NOMO-1 treated with DMSO at 0.1 percent for 48 hours (cell line): Measurements from ENCODE around the gene EHMT2.
"Not testable (repeated sequence)": the region's sequence is repeated elsewhere in the genome, so short reads cannot be mapped to it uniquely, and the experiment has no call there.

Experiments used
- DNase-seq: peaks from one replicate; lab custom pipeline; 2025; ENCODE audit not compliant: unreplicated experiment; lab: John Stamatoyannopoulos, UW

Gene EHMT2

DNA sequence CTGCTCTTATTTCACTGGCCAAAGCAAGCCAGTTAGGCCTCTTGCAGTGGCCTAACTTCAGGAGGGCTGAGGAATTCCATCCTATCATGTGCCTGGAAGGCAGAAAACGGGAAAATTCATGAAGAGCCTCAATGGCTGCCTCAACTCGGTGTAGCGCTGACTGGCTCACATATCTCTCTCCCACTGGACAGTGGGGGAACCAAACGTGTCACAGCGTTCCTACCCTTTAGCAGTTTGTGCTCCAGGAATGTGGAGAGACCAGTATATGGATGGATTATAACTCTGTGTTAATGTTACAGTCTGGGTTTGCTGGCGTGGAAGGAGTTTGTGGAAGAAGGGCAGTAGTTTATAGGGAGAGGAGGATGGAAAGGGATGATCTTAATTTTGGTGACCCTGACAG, 18.3 kb upstream of the EHMT2 start:
- no peak for DNase-seq

DNA sequence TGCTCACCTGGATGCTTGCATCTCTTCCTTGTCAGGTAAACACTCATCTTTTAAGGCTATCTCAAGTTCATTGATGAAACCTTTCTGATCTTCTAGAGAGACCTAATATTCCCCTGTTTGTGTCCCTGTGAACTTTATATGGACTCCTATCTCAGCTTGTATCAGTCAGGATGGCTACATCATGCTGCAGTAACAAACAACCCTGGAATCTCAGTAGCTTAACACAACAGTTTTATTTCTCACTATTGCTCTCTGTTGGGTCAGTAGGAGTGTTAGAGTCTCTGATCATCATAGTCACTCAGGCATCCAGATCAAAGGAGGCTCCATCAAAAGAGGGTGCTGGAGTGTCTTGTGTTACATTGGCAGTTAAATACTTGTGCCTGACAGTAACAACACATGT, 17.9 kb upstream of the EHMT2 start:
- DNase-seq, result no peak

DNA sequence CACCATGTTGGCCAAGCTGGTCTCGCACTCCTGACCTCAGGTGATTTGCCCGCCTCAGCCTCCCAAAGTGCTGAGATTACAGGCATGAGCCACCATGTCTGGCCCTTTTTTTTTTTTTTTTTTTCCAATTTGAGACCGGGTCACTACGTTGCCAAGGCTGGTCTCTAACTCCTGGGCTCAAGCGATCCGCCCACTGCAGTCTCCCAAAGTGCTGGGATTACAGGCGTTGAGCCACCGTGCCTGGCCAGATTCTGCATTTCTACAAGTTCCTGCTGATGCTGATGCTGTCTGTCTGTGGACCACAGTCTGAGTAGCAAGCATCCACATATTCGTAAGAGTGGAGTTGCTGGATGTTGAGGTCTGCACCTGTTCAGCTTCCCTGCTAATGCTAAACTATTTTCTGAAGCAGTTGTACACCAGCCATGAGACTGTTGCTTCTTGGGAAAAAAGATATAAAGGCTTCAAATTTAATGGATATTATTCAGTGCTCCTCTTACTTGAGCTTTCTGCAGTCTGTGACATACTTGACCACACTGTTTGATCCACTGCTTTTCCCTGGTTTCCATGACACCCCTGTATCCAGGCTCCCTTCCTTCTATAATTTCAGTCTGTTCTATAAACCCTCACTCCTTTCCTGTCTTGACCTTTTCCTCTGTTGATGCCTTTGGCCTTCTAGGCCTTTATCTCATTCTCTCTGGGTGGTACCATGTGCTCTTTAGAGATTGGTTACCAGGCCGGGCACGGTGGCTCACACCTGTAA, 14.5 kb upstream of the EHMT2 start:
- no peak for DNase-seq

DNA sequence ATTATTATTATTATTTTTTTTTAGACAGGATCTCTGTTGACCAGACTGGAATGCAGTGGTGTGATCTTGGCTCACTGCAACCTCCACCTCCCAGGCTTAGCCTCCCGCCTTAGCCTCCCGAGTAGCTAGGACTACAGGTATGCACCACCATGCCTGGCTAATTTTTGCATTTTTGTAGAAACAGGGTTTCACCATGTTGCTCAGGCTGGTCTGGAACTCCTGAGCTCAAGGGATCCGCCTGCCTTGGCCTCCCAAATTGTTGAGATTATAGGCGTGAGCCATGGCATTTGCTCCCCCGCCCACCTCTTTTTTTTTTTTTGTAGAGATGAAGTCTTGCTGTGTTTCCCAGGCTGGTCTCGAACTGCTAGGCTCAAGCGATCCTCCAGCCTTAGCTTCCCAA, 11.8 kb upstream of the EHMT2 start:
- DNase-seq, result not testable (repeated sequence)

DNA sequence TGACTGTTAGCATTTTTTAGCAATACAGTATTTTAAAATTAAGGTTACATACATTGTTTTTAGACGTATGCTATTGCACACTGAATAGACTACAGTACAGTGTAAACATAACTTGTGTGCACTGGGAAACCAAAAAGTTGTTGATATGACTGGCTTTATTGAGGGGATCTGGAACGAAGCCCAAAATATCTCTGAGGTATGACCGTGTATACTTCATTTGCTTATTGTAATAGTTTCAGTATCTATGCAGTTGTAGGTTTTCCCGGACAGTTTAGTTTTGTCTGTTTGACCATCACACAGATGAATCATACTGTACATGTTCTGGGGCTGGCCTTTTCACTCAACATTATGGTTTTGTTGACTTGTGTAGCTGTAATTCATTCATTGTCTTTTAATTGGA, 11.3 kb upstream of the EHMT2 start:
- no peak for DNase-seq

DNA sequence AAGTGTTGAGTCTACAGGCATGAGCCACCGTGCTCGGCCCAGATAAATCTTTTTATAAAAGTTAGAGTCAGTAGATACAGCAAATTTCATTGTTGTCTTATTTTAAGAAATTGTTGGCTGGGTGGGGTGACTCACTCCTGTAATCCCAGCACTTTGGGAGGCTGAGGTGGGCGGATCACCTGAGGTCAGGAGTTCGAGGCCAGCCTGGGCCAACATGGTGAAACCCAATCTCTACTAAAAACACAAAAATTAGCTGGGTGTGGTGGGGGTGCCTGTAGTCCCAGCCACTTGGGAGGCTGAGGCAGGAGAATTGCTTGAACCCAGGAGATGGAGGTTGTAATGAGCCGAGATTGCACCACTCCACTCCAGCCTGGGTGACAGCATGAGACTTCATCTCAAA, 10.8 kb upstream of the EHMT2 start:
- DNase-seq, result not testable (repeated sequence)

DNA sequence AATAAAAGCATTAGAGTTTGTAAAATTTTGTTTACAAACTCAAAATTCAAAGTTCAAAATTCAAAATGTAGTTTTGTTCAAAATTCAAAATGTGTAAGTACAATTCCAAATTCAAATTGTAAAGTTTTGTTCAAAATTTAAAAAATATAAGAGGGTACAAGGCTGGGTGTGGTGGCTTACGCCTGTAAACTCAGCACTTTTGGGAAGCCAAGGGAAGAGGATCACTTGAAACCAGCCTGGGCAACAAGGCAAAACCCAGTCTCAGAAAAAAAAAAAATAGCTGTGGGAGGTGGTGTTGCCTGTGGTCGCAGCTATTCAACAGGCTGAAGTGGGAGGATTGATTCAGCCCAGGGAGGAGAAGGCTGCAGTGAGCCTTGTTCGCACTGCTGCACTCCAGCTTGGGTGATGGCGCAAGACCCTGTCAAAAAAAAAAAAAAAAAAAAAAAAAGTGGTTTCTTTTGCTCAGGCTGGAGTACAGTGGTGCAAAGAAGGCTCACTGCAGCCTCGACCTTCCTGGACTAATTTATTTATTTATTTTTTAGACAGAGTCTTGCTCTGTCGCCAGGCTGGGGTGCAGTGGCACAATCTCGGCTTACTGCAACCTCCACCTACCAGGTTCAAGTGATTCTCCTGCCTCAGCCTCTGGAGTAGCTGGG, 9.8 kb upstream of the EHMT2 start:
- DNase-seq, result peak; percentile 84

DNA sequence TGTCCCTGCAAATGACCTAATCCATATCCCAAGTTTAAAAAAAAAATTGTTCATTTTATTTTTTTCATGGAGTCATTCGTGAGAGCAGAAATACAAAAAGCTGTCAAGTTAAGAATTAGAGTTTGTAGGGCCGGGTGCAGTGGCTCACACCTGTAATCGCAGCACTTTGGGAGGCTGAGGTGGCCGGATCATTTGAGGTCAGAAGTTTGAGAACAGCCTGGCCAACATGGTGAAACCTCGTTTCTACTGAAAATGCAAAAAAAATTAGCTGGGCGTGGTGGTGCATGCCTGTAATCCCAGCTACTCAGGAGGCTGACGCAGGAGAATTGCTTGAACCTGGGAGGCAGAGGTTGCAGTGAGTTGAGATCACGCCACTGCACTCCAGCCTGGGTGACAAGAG, 9.2 kb upstream of the EHMT2 start:
- not testable (repeated sequence) for DNase-seq

DNA sequence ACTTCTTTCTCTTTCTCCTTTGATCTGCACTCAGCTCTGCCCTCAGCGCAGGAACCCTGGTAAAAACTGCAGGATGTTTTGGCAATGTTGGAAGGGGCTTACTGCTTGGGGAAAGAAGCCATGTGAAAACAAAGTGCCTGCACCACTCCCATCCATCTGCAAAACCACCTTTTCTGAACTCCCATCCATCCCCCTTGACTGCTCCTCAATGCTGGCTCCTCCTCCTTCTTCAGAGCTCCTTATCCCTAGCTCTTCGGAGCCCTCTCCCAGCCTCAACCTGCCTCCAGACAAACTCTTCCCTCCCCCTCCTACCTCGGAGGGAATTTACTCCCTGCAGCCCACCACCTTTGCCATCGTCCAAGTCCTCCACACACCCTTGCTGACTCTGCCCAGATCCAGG, 8.6 kb upstream of the EHMT2 start:
- DNase-seq, result no peak

DNA sequence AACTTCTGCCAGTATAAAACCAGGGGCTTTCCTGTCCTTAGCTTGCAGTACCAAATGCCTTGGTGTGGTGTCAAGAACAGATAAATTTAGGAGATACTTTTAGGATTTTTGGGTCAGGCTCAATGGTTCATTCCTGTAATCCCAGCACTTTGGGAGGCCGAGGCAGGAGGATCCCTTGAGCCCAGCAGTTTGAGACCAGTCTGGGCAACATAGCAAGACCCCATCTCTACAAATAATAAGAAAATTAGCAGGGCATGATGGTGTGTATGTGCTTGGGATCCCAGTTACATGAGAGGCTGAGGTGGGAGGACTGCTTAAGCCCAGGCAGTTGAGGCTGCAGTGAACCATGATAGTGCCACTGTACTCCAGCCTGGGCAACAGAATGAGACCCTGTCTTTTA, 7.5 kb upstream of the EHMT2 start:
- DNase-seq, result no peak

DNA sequence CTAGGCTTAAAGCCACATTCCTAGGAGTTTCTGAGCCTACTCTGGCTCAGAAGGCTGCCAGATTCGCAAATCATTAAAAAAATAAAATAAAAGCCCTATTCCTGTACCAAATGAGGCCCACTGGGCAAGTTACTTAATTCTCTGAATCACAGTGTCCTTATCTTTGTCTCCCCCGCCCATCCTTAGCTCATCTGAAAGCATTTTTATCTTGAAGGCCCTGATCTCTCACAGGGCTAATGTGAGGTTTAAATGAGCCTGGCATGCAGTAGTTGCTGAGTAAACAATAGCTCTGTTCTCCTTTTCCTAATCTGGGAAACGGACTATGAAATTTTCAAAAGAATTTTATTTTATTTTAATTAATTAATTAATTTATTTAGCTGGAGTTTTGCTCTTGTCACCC, 6.5 kb upstream of the EHMT2 start:
- no peak for DNase-seq

DNA sequence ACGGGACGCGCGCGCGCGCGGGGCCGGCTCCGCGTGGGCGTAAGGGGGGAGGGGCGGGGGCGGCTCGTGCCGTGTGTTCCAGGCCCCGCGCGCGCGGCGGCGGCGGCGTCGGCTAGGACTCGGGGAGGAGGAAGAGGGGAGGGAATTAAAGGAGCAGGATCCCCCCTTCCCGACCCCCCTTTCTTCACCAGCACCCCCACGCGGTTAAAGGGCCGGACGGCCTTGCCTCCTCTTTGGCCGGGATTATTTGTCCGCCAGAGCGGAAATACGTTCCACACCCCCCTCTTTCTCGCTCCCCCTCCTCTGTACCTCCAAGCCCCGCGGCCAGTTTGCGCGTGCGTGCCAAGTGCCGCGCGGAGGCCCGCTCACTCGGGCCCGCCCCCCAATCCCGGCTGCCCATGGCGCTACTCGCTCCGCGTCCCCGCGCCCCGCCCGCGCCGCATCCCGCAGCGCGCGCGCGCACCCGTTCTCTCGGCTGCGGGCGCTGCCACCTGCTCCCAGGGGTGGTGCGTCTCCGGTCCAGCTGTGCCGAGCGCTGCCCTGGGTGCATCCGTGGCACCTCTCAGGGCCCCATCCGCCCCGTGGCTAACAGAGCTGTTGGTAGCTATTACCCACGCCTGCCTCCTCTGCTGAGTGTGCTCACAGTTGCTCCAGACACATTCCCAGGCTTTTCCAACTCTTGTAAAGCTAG, 4.6 kb upstream of the EHMT2 start, which contains the start of gene ZBTB12:
TSS of gene ZBTB12 (minus strand) at position 134 of the 691 bp plus-strand sequence. CDS start 781 bp downstream, outside the sequence.
- peak; percentile 87 for DNase-seq

DNA sequence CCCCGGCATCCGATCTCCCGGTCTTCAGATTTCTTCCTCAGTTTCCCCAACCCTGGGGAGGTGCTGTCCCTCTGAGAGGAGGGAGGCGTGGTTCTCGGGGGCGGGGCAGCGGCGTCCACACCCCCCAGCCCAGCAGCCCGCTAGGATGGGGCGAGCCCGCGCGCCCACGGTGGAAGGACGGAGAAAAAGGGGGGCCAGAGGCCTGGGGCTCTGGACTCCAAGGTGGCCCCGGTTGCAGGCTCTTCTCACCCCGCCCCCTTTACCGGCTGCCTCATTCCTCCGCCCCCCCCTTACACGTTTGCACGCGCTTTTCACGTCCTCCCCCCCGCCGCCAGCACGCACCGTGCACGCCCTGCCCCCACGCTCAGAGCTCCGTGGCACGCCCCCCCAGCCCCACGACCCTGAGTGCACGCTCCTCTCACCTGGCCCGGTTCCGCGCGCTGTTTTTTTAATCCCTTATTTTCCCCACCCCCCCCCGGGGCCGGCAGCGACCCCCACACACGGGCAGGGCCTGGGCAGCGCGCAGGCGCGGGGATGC, 4.0 kb upstream of the EHMT2 start:
- DNase-seq, result peak; percentile 34

DNA sequence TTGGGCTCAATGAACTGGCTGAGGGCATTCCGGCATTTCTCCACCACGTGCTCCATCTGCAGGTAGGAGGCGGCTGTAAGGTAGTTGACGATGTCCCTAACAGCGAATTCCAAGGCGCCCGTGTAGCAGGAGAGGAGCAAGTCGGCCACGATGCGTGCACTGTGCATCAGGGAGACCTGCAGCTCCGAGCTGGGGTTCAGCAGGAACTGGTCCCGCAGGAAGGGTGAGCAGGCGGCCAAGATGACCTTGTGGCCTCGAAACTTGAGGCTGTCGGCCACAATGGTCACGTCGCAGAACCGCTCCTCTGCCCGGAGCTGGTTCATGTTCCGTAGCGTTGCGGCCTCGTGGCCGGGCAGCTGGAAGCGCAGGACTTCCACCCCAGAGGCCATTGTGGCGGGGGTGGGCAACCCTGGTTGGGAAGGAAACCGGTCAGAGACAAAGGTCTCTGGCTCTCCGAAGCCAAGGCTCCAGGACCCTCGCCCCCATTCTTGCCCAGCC, 3.5 kb upstream of the EHMT2 start:
- DNase-seq, result no peak

DNA sequence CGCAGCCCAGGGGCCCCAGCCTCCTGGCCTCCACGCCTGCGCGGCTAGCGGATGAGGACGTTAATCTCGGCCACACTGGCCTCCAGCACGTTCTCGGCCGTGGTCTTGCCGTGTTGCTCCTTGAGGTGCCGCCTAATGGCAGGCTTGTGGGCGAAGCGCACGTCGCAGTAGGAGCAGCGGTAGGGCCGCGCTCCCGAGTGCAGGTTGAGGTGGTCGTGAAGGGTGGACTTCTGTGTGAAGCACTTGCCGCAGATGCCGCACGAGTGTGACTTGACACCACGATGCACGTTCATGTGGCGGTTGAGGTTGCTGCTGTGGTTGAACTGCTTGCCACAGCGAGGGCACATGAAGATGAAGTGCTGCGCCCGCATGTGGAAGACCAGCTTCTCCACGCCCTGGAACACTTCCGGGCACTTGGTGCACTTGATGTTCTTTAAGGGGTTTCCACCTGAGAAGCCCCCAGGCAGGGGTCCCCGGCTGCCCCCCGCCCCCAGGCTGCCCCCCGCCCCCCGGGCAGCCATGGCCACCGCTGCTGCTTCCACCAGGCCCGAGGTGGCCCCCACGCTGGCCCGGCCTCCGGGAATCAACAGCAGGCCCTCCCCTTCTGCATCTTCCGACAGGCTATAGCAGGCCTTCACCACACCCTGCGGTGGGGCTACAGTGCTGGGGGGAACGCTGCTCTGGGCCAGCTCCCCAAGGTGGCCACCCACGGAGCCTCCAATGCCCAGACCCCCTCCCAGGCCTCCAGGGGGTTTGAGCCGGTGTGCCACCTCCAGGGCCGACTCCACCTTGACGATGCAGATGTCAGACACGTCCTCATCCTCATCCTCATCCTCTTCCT, 2.6 kb upstream of the EHMT2 start:
- no peak for DNase-seq

DNA sequence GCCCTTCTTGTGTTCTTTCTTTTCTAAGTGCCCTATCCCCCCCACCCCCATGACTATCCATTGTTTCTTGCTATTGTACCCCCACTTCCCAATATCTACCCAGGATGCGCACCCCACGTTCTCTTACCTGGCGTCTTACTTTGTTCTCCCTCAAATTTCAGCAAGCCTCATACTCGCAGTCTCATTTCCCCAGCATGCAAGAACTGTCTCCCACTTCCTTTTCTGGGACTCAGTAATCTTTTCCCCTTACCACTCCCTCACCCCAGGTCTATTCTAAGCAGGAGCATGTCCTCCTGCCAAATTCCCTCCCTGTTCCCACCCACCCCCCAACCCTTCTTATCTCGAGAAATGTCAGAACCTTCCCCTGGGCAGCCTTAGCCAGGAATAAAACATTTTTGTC, 1.7 kb upstream of the EHMT2 start:
- no peak for DNase-seq

DNA sequence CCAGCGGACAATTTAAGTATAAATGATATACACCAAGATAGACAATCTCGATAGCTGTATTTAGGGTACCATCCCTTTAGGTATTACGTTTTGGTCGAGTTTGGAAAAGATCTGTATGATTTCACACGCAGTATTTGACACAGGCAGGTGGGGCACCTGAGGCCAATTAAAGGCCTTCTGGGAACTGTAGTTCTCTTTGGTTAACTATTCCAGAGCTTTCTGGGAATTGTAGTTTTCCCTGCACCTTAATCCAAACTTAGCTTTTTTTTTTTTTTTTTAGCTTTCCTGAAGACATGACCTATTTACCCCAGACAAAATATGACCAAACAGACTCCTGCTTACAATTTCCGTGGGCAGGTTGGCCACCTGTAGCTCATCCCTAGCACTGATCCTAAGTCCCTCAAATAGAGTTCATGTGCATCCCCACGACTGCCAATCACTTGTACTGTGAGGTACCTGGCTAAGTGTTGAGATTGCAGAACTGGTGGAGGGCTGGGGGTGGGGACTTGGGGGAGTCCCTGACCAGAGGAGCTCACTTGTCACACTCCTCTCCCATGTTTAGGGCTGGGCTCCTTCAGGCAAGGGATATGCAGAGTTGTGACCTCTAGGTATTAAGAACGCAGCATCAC, 999 bp upstream of the EHMT2 start:
- DNase-seq, result peak; percentile 47

DNA sequence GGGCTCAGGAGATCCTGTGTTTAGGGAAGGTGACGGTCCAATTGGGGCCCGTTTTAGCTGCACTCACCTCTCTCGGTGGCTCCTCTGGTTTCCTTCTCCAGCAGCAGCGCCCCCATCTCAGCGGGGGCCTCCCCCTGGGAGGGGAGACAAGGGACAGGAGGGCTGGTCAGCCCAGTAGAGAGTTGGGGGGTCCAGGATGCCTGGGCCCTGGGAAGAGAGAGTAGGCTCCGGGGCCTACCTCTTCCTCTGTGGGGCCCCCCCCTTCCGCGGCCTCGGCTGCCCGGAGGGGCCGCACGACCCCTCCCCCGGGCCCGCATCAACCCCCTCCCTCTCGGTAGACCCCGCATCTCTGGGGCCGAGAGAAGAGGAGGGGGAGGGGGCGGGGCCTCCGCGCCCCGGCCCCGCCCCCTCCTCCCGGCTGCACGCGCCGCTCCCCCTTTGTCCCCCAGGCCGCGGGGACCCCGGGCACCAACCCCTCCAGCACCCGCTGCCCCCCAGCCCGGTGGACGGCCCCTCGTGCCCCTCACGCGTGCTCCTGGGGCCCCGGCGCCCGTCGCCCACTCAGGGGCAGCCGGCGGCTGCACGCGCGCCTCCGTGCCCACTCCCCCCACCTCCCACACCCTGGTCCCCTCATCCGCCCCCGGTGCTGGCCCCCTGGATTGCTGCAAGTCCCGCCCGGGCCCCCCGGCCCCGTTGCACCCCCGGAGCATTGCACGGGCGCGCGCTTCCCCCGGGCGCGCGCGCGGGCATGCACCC, 464 bp downstream of the EHMT2 start:
- DNase-seq, result no peak

DNA sequence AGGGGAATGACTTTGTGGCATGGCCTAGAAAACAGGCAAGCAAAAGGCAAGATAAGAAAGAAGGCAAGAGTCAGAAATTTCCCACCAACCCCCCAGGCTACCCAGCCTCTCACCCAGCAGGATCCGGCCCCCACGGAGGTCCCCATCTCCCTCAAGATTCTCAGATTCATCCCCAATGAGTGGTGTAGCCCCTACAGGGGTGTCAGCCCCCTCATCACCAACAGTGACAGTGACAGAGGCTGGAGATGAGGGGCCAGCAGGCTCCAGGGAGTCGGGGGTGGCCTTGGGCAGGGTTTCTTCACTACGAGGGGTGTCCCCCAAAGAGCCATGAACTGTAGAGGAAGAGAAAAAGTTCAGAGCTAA, 1.0 kb downstream of the EHMT2 start:
- DNase-seq, result no peak

DNA sequence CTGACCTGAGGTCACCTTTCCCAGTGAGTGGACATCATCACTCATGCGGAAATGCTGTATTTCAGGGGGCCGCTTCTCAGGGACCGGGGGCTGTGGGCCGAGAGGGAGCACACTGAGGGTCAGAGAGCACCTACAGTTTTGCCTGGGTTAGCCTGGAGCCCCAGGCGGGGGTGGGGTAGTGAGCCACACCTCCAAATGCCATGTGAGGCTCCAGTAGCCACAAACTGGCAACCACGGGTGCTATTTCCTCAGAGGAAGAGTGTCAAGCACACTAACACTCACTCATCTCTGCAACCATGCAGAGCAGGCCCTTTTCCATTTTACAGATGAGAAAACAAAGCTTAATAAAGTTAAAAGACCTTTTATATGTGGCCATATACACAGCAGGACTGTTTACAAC, 4.7 kb downstream of the EHMT2 start:
- DNase-seq, result no peak
